HTR-8/SVneo (cell line): ENCODE measurements around the gene ABLIM3.

Experiments used
- DNase-seq: peaks from one replicate; pipeline ENCODE4 v3.0.0; 2011; ENCODE audit warnings: low spot score, mixed read lengths; ENCODE audit not compliant: insufficient read length
- FAIRE-seq: peaks from 2 replicates; lab custom pipeline; 2011; peaks lifted over from hg19 to GRCh38; lab: Jason Lieb, UNC

The ABLIM3 gene

GRCh38 chr5:149141224-149141956, at the start of gene ABLIM3:
Gene ABLIM3, plus strand, starts transcription at chr5:149141493. Its CDS starts 603 bp downstream, at chr5:149142096.
- peak; percentile 62 for FAIRE-seq
- peak; percentile 83 for DNase-seq

DNA sequence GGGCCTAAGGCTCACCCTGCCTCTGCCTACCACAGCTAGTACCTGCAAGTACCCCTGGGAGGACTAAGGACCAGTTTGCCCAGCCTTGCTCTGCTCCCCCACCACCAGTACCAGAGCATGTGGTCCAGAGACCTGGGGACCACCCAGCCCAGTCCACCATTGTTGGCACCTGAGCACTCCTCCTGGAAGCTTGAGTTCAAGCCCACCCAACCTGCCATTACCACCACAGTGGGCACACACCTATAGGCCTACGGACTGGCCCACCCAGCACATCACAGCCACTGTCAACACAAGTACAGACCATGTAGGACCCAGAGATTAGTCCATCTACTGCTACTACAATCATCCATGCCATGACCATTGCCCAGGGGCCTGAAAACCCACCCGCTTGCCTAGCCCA, 47.7 kb upstream of the ABLIM3 start:
- no peak for FAIRE-seq
- DNase-seq = no peak

DNA sequence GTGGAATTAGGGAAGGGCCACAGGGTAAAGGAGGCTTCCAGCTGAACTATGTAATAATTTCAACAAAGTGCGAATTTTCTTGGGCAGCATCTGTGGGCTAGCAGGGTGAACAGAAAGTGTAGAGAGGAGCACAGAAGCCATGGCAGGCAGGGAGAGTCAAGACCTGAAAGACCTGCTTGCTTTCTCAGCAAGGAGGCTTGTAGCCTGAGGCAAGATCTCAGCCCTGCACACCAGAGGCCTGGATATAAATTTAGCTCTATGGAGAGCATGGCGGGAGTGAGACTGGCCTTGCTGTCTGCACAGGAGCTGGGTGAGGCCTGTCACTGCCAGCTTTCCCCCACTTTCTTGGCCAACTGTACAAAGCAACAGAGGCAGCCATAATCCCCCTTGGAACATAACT, 46.3 kb upstream of the ABLIM3 start:
- no peak for DNase-seq
- FAIRE-seq = no peak

- FAIRE-seq (no peak), DNase-seq (no peak)
Observed at GRCh38 chr5:149099920-149100319, 41.4 kb upstream of the ABLIM3 start.

DNA sequence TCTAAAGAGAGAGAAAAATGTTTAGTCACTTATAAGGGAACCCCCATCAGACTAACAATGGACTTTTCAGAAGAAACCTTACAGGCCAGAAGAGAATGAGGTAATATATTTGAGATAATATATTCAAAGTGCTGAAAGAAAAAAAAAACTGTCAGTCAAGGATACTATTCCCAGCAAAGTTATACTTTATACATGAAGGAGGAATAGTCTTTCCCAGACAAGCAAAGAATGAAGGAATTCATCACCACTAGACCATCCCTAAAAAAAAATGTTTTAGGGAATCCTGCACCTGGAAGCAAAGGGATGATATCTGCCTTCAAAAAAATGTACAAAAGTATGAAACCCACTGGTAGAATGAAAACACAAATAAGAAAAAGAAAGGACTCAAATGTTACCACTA, 41.0 kb upstream of the ABLIM3 start:
- no peak for FAIRE-seq
- DNase-seq = no peak

- DNase-seq = no peak
- FAIRE-seq = no peak
Observed at GRCh38 chr5:149108651-149109280, 32.5 kb upstream of the ABLIM3 start.

DNA sequence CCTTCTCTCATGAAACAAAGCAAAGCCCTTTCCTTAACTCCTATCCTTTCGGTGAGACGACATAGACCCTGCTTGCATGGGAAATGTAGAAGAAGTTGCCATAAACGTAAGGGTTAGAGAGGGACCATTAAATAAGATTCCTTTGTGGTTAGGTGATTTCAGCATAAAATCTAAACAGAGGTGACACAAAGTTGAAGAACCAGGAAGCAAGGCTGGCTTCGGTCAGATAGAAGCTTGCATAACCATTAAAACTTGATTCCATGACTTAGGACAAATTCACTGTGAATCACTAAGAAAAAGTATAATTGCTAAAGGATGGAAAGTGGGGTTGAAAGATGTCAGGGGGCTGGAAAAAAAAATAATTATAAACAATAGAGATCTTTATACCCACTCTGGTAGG, 30.9 kb upstream of the ABLIM3 start:
- FAIRE-seq (no peak), DNase-seq (no peak)

GRCh38 chr5:149113669-149114068, 27.6 kb upstream of the ABLIM3 start:
- DNase-seq (no peak), FAIRE-seq (no peak)

- peak; percentile 56 for DNase-seq
- FAIRE-seq = peak; percentile 40
Observed at GRCh38 chr5:149114403-149115312, 26.6 kb upstream of the ABLIM3 start.

- DNase-seq (no peak), FAIRE-seq (no peak)
Observed at GRCh38 chr5:149117970-149118369, 23.3 kb upstream of the ABLIM3 start.

GRCh38 chr5:149118463-149118862, 22.8 kb upstream of the ABLIM3 start:
- FAIRE-seq = no peak
- DNase-seq = no peak

- no peak for DNase-seq
- FAIRE-seq = no peak
Observed at GRCh38 chr5:149121145-149121544, 20.1 kb upstream of the ABLIM3 start.

DNA sequence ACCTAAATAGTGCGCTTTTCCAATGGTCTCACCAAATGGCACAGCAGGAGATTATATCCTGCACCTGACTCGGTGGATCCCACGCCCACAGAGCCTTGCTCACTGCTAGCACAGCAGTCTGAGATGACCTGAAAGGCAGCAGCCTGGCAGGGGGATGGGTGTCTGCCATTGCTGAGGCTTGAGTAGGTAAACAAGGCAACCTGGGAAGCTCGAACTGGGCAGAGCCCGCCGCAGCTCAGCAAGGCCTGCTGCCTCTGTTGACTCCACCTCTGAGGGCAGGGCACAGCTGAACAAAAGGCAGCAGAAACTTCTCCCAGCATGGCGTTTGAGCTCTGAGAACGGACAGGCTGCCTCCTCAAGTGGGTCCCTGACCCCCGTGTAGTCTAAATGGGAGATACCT, 18.1 kb upstream of the ABLIM3 start:
- no peak for DNase-seq
- no peak for FAIRE-seq

GRCh38 chr5:149125386-149125891, 15.9 kb upstream of the ABLIM3 start:
- DNase-seq = no peak
- FAIRE-seq = no peak

- DNase-seq (no peak), FAIRE-seq (no peak)
Observed at GRCh38 chr5:149126906-149127305, 14.4 kb upstream of the ABLIM3 start.

DNA sequence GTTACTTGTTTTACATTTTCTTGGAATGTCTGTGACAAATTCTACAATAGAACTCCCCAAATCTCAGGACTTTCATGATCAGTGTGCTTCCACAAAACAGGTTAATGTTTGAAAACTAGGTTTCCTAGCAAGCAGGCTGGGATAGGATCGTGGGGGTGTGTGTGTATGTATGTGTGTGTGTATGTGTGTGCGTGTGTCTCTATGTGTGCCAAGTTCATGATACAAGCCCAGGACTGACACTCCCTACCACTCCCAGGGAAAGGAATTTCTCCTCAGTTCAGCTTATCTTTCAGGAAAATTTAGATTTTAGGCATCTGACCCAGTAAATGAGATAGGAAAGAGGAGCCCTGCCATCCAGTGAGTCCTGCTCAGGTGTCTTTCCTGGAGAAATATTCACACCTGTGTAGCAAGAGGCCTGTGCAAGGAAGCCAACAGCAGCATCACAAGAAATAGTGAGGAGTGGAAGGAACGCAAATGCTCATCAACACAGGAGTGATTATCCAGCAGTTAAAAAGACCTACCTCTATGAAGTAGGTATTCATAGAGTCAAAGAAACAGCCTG, 13.8 kb upstream of the ABLIM3 start:
- FAIRE-seq (no peak), DNase-seq (no peak)

- DNase-seq (peak; percentile 58), FAIRE-seq (no peak)
Observed at GRCh38 chr5:149128023-149128875, 13.0 kb upstream of the ABLIM3 start.

- DNase-seq (no peak), FAIRE-seq (no peak)
Observed at GRCh38 chr5:149129181-149129580, 12.1 kb upstream of the ABLIM3 start.

GRCh38 chr5:149130121-149130914, 11.0 kb upstream of the ABLIM3 start:
- DNase-seq = no peak
- no peak for FAIRE-seq
